Ishikawa (cell line): Measurements from ENCODE around the gene PMM1.

ENCODE experiments used
- CEBPB ChIP-seq: IDR thresholded peaks from 2 replicates; pipeline ENCODE4 v1.6.1; 2012
- CREB1 ChIP-seq: IDR thresholded peaks from 2 replicates; pipeline ENCODE4 v1.6.1; 2012; ENCODE audit warnings: low read depth
- EGR1 ChIP-seq: IDR thresholded peaks from 2 replicates; pipeline ENCODE4 v1.6.1; 2012
- EP300 ChIP-seq: IDR thresholded peaks from 2 replicates; pipeline ENCODE4 v1.6.1; 2012; ENCODE audit warnings: borderline replicate concordance
- FOXM1 ChIP-seq: IDR thresholded peaks from 2 replicates; pipeline ENCODE4 v1.6.1; 2012; ENCODE audit warnings: low read depth, borderline replicate concordance
- NFIC ChIP-seq: IDR thresholded peaks from 2 replicates; pipeline ENCODE4 v1.6.1; 2012
- RAD21 ChIP-seq: IDR thresholded peaks from 2 replicates; pipeline ENCODE4 v1.6.1; 2012; ENCODE audit warnings: low read depth
- TAF1 ChIP-seq: IDR thresholded peaks from 2 replicates; pipeline ENCODE4 v1.6.1; 2012; ENCODE audit warnings: low read depth, mild to moderate bottlenecking
- TCF12 ChIP-seq: IDR thresholded peaks from 2 replicates; pipeline ENCODE4 v1.6.1; 2012; ENCODE audit warnings: low read depth
- TEAD4 ChIP-seq: IDR thresholded peaks from 2 replicates; pipeline ENCODE4 v1.6.1; 2012
- YY1 ChIP-seq: IDR thresholded peaks from 2 replicates; pipeline ENCODE4 v1.6.1; 2012; ENCODE audit warnings: low read depth
- ZBTB7A ChIP-seq: IDR thresholded peaks from 2 replicates; pipeline ENCODE4 v1.6.1; 2012; ENCODE audit warnings: low read depth
- TF ChIP-seq, protein P1 (sequence below): IDR thresholded peaks from 2 replicates; pipeline ENCODE4 v1.6.1; 2012
- TF ChIP-seq, protein P2 (sequence below): IDR thresholded peaks from 2 replicates; pipeline ENCODE4 v1.6.1; 2012; ENCODE audit warnings: low read depth, mild to moderate bottlenecking
- TF ChIP-seq, protein P3 (sequence below): IDR thresholded peaks from 2 replicates; pipeline ENCODE4 v1.6.1; 2012

Gene PMM1

DNA sequence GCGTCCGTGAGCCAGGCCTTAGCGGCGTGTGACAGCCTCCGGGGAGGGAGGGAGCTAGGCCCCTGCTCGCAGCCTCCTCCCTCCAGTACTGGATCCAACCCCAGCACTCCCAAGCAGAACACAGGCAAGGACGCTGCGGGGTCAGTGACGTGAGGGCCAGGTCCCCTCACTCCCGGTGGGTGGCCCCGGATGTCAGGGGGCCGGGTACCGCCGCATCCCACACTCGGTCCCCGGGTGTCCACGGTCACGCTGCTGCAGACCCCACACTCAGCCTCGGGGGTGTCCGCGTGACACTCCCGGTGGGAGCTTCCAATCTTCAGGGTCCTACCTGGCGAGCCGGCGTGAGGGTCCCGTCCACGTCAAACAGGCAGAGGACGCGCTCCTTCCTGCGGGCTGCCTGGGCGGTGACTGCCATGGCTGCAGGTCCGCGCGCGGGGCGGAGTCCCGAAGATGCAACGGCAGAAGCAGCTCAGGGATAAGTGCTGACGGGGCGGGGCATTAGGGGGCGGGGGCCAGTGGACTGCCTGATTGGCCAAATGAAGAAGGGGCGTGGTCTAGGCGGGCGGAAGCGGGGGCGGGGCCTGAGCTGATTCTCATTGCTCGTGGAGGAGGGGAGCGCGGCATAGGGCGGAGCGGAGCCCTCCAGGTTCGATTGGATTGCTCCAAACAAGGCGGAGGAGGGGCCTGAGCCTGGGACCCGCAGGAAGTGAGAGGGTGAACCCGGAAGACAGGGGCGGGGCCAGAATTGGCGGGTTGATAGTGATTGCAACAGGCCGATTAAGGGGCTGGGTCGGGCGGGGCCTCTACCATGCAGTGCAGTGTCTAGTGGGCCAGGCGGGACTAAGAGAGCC, at the start of gene PMM1:
Gene PMM1, minus strand, starts transcription at position 450 of the 851 bp plus-strand sequence. Its CDS starts 35 bp downstream, at position 415.
- TF ChIP-seq TAF1 (peak; percentile 87), RAD21 (no peak), FOXM1 (no peak), EGR1 (peak; percentile 65; the same call in 1 of the 2 replicates), CREB1 (no peak), CEBPB (peak; percentile 95), EP300 (no peak), TEAD4 (no peak), TCF12 (peak; percentile 28; the same call in 1 of the 2 replicates), ZBTB7A (peak; percentile 50; the same call in 1 of the 2 replicates), NFIC (no peak), YY1 (peak; percentile 86)
- TF ChIP-seq, protein P1, sequence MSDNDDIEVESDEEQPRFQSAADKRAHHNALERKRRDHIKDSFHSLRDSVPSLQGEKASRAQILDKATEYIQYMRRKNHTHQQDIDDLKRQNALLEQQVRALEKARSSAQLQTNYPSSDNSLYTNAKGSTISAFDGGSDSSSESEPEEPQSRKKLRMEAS, result peak; percentile 65
- TF ChIP-seq, protein P2, sequence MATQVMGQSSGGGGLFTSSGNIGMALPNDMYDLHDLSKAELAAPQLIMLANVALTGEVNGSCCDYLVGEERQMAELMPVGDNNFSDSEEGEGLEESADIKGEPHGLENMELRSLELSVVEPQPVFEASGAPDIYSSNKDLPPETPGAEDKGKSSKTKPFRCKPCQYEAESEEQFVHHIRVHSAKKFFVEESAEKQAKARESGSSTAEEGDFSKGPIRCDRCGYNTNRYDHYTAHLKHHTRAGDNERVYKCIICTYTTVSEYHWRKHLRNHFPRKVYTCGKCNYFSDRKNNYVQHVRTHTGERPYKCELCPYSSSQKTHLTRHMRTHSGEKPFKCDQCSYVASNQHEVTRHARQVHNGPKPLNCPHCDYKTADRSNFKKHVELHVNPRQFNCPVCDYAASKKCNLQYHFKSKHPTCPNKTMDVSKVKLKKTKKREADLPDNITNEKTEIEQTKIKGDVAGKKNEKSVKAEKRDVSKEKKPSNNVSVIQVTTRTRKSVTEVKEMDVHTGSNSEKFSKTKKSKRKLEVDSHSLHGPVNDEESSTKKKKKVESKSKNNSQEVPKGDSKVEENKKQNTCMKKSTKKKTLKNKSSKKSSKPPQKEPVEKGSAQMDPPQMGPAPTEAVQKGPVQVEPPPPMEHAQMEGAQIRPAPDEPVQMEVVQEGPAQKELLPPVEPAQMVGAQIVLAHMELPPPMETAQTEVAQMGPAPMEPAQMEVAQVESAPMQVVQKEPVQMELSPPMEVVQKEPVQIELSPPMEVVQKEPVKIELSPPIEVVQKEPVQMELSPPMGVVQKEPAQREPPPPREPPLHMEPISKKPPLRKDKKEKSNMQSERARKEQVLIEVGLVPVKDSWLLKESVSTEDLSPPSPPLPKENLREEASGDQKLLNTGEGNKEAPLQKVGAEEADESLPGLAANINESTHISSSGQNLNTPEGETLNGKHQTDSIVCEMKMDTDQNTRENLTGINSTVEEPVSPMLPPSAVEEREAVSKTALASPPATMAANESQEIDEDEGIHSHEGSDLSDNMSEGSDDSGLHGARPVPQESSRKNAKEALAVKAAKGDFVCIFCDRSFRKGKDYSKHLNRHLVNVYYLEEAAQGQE, result no peak
- TF ChIP-seq, protein P3, sequence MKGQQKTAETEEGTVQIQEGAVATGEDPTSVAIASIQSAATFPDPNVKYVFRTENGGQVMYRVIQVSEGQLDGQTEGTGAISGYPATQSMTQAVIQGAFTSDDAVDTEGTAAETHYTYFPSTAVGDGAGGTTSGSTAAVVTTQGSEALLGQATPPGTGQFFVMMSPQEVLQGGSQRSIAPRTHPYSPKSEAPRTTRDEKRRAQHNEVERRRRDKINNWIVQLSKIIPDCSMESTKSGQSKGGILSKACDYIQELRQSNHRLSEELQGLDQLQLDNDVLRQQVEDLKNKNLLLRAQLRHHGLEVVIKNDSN, result no peak; the same call in 1 of the 2 replicates

DNA sequence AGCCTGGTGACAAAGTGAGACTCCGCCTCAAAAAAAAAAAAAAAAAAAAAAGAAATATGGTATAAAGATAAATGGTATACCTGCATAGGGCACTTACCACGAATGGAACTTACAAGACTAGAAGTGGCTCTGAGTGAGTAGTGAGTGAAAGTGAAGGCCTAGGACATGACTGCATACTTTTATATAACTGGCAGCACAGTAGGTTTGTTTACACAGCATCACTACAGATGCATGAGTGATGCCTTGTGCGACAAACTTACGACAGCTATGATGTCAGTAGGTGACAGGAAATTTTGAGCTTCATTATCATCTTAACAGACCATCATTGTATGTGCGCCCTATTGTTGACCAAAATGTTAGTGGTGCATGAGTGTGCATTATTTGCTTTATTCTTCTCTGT, 49.1 kb upstream of the PMM1 start:
- TF ChIP-seq, protein P1, result no peak
- TF ChIP-seq TEAD4 (no peak), TCF12 (no peak), NFIC (no peak), CREB1 (no peak), EP300 (no peak)
- TF ChIP-seq, protein P2, result no peak

DNA sequence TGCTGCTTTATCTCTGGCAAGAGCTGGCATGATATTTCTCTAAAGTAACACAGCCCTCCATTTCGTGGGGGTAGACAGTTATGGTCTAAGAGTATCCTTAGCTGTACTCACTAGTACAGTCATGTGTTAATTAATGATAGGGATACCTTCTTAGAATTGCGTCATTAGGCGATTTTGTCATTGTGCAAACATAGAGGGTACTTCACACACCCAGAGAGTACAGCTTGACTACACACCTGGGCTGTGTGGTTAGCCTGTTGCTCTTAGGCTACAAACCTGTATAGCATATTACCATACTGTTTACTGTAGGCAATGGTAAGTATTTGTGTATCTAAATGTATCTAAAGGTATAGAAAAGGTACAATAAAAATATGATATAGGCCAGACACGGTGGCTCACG, 48.5 kb upstream of the PMM1 start:
- TF ChIP-seq, protein P3, result no peak
- no peak for TF ChIP-seq RAD21
- TF ChIP-seq, protein P1, result no peak
- no peak for TF ChIP-seq CREB1
- TF ChIP-seq EP300, result no peak
- TF ChIP-seq NFIC, result no peak
- TF ChIP-seq EGR1, result no peak
- no peak for TF ChIP-seq TAF1
- TF ChIP-seq TCF12, result no peak
- no peak for TF ChIP-seq YY1
- TF ChIP-seq CEBPB, result no peak
- TF ChIP-seq, protein P2, result no peak
- no peak for TF ChIP-seq ZBTB7A

DNA sequence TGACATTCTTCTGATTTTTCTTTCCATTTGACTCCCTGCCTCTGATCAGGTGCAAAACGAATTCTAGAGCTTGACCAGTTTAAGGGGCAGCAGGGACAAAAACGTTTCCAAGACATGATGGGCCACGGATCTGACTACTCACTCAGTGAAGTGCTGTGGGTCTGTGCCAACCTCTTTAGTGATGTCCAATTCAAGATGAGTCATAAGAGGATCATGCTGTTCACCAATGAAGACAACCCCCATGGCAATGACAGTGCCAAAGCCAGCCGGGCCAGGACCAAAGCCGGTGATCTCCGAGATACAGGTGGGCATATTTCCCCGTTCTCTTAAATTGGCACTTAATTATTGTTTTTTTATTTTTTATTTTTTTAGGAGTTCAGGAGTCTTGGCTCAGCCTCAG, 46.8 kb upstream of the PMM1 start:
- TF ChIP-seq YY1 (no peak), RAD21 (no peak), EGR1 (no peak), NFIC (no peak), TEAD4 (no peak), FOXM1 (no peak), CREB1 (no peak), TCF12 (no peak)
